Mesenchymal stem cell (in vitro differentiated cells and primary cell): ENCODE results near the gene RC3H2.
"Not testable (repeated sequence)": the region's sequence is repeated elsewhere in the genome, so short reads cannot be mapped to it uniquely, and the experiment has no call there.

Source experiments
- DNase-seq: peaks from one replicate; pipeline ENCODE4 v3.0.0-alpha.2; 2013
- H2AFZ ChIP-seq: one replicate; pipeline ENCODE4 v1.6.1; 2013; ENCODE audit warnings: low read depth, mild to moderate bottlenecking, control low read depth, inconsistent platforms, low read length, moderate library complexity
- H2AK5ac ChIP-seq: 2 replicates; pipeline ENCODE4 v1.6.1; 2013; ENCODE audit warnings: low read length, moderate library complexity, mild to moderate bottlenecking, inconsistent platforms; ENCODE audit not compliant: severe bottlenecking
- H2BK120ac ChIP-seq: one replicate; pipeline ENCODE4 v1.6.1; 2013; ENCODE audit warnings: low read depth, mild to moderate bottlenecking, inconsistent platforms, low read length, moderate library complexity
- H2BK12ac ChIP-seq, 2 experiments: one replicate each; pipeline ENCODE4 v1.6.1; 2013; ENCODE audit warnings: inconsistent platforms in 2 of 2, low read length in 2 of 2, mild to moderate bottlenecking in 2 of 2, moderate library complexity in 2 of 2, control low read depth in 1 of 2
- H2BK15ac ChIP-seq: one replicate; pipeline ENCODE4 v1.6.1; 2013; ENCODE audit warnings: mild to moderate bottlenecking, low read depth, inconsistent platforms; ENCODE audit not compliant: poor library complexity, severe bottlenecking
- H2BK5ac ChIP-seq: 2 replicates; pipeline ENCODE4 v1.6.1; 2013; ENCODE audit warnings: low read depth, mild to moderate bottlenecking, low read length, control low read depth, inconsistent platforms; ENCODE audit not compliant: poor library complexity, severe bottlenecking
- H3K14ac ChIP-seq, 2 experiments: one replicate each; pipeline ENCODE4 v1.6.1; 2013; ENCODE audit warnings: inconsistent platforms in 2 of 2, low read length in 2 of 2, control low read depth in 1 of 2, mild to moderate bottlenecking in 1 of 2, moderate library complexity in 1 of 2
- H3K18ac ChIP-seq, 2 experiments: one replicate each; pipeline ENCODE4 v1.6.1; 2013; ENCODE audit warnings: inconsistent platforms in 2 of 2, low read length in 2 of 2, control low read depth in 1 of 2, low read depth in 1 of 2, mild to moderate bottlenecking in 1 of 2
- H3K23ac ChIP-seq, 2 experiments: one replicate each; pipeline ENCODE4 v1.6.1; 2013; ENCODE audit warnings: inconsistent platforms in 2 of 2, low read length in 2 of 2, mild to moderate bottlenecking in 2 of 2, moderate library complexity in 2 of 2, control low read depth in 1 of 2
- H3K27ac ChIP-seq: 2 replicates; pipeline ENCODE4 v1.5.1; 2013; ENCODE audit warnings: mild to moderate bottlenecking, moderate library complexity, low read length, control low read depth, inconsistent platforms; ENCODE audit not compliant: poor library complexity, severe bottlenecking
- H3K27me3 ChIP-seq, 2 experiments: 2 replicates each; pipeline versions ENCODE4 v1.6.1 to v1.7.0; 2013; ENCODE audit warnings: low read length in 2 of 2, mild to moderate bottlenecking in 2 of 2, moderate library complexity in 2 of 2, control low read depth in 1 of 2, inconsistent platforms in 1 of 2; ENCODE audit not compliant: control insufficient read depth in 1 of 2, insufficient read depth in 1 of 2
- H3K36me3 ChIP-seq, 2 experiments: 2 replicates each; pipeline versions ENCODE4 v1.6.1 to v1.7.0; 2013; ENCODE audit warnings: low read length in 2 of 2, control low read depth in 1 of 2, inconsistent platforms in 1 of 2, low read depth in 1 of 2, mild to moderate bottlenecking in 1 of 2; ENCODE audit not compliant: insufficient read depth in 2 of 2, control insufficient read depth in 1 of 2
- H3K4ac ChIP-seq, 2 experiments: one replicate each; pipeline ENCODE4 v1.6.1; 2013; ENCODE audit warnings: inconsistent platforms in 2 of 2, low read length in 2 of 2, mild to moderate bottlenecking in 2 of 2, moderate library complexity in 2 of 2, control low read depth in 1 of 2, low read depth in 1 of 2
- H3K4me1 ChIP-seq: 2 replicates; pipeline ENCODE4 v1.6.1; 2013; ENCODE audit warnings: low read depth, low read length, control low read depth; ENCODE audit not compliant: control insufficient read depth, insufficient read depth
- H3K4me2 ChIP-seq: 2 replicates; pipeline ENCODE4 v1.6.1; 2013; ENCODE audit warnings: low read length, mild to moderate bottlenecking, inconsistent platforms; ENCODE audit not compliant: poor library complexity, severe bottlenecking
- H3K4me3 ChIP-seq, 2 experiments: 2 replicates each; pipeline versions ENCODE4 v1.5.1 to v1.7.0; 2013; ENCODE audit warnings: low read length in 2 of 2, mild to moderate bottlenecking in 2 of 2, control low read depth in 1 of 2, low read depth in 1 of 2; ENCODE audit not compliant: insufficient read depth in 1 of 2
- H3K79me1 ChIP-seq: replicated peaks from 2 replicates; pipeline ENCODE4 v1.6.1; 2013; ENCODE audit warnings: mild to moderate bottlenecking, control low read depth, low read length, inconsistent platforms; ENCODE audit not compliant: poor library complexity, severe bottlenecking
- H3K9ac ChIP-seq: 2 replicates; pipeline ENCODE4 v1.7.0; 2013; ENCODE audit warnings: mild to moderate bottlenecking, low read length, moderate library complexity
- H3K9me3 ChIP-seq: 2 replicates; pipeline ENCODE4 v1.7.0; 2013; ENCODE audit warnings: mild to moderate bottlenecking, low read length; ENCODE audit not compliant: control insufficient read depth
- H4K8ac ChIP-seq: one replicate; pipeline ENCODE4 v1.6.1; 2013; ENCODE audit warnings: inconsistent platforms, mild to moderate bottlenecking, low read length, moderate library complexity
- H4K91ac ChIP-seq: one replicate; pipeline ENCODE4 v1.6.1; 2013; ENCODE audit warnings: mild to moderate bottlenecking, low read length, inconsistent platforms
- WGBS: methylation state at CpG from one replicate; pipeline ENCODE4 v1.1.7; 2013; ENCODE audit warnings: mixed read lengths; 5-methylcytosine and 5-hydroxymethylcytosine counted together

Gene RC3H2

DNA sequence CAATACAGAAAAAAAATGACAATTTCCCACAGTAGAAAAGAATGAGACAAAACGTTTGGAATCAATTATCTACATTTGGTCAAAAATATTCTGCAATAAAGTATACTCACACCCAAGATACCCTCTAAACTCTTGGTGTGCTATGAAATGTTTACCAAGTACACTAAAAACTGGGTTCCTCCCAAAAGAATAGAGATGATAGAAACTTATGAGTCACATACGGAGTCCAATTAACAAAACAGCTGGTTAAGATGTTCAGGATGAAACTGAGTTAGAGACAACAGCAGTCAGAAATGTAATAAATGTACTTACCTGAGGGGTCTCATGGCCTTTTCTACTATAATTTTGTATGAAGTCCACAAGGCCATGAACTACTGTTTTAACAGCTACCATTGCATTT lies 25.7 kb downstream of the RC3H2 start:
- Histone ChIP-seq H3K27me3 (no peaks in the 10 kb centered on the region), H2BK120ac (no peak overlapping the region), H3K27ac (no peak overlapping the region), H2AK5ac (no peak overlapping the region), H4K8ac (no peak overlapping the region), H2AFZ (no peak overlapping the region), H2BK15ac (no peak overlapping the region), H4K91ac (no peak overlapping the region), H3K9ac (no peak overlapping the region), H3K18ac (no peak overlapping the region), H2BK5ac (no peak overlapping the region), H3K79me1 (peaks cover 14% of the 10 kb centered on the region), H3K23ac (no peak overlapping the region), H3K14ac (no peak overlapping the region), H3K4me2 (no peak overlapping the region), H3K4me1 (no peaks in the 10 kb centered on the region), H2BK12ac (no peak overlapping the region), H3K36me3 (peaks cover 37 to 95% of the 10 kb centered on the region in 2 experiments), H3K4ac (no peak overlapping the region), H3K9me3 (no peaks in the 10 kb centered on the region), H3K4me3 (no peak overlapping the region)
- 100% methylated on average over 1 of the region's 2 CpGs for WGBS
- DNase-seq, result no peak

DNA sequence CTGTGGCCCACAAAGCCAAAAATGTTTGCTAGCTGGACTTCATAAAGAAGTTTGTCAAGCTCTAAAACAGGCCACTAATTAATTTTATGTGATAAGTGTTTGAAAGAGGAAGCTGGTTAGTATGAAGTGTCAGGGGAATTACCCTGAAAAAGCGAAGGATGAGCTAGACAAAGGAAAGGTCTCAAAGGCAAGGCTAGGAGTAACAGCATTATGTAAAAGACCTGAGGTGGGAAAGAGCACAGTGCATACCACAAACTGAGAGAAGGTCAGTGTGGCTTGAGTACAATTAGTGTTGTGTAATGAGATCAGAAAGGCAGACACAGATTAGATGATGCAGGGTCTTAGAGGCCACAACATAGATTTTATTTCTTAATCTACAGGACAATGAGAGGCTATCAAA lies 29.6 kb downstream of the RC3H2 start:
- 92% methylated on average over 1 of the region's 1 CpG for WGBS
- Histone ChIP-seq H3K27me3 (no peaks in the 10 kb centered on the region), H3K9me3 (no peaks in the 10 kb centered on the region), H4K8ac (no peak overlapping the region), H3K14ac (no peak overlapping the region), H3K23ac (no peak overlapping the region), H3K4ac (no peak overlapping the region), H3K4me2 (no peak overlapping the region), H4K91ac (no peak overlapping the region), H2BK12ac (no peak overlapping the region), H3K4me1 (no peaks in the 10 kb centered on the region), H2AFZ (no peak overlapping the region), H3K36me3 (peaks cover 33 to 91% of the 10 kb centered on the region in 2 experiments), H3K18ac (no peak overlapping the region), H2BK120ac (no peak overlapping the region), H3K9ac (no peak overlapping the region), H2BK5ac (no peak overlapping the region), H2AK5ac (no peak overlapping the region), H3K79me1 (peaks cover 12% of the 10 kb centered on the region), H2BK15ac (no peak overlapping the region), H3K4me3 (no peak overlapping the region), H3K27ac (no peak overlapping the region)
- no peak for DNase-seq

DNA sequence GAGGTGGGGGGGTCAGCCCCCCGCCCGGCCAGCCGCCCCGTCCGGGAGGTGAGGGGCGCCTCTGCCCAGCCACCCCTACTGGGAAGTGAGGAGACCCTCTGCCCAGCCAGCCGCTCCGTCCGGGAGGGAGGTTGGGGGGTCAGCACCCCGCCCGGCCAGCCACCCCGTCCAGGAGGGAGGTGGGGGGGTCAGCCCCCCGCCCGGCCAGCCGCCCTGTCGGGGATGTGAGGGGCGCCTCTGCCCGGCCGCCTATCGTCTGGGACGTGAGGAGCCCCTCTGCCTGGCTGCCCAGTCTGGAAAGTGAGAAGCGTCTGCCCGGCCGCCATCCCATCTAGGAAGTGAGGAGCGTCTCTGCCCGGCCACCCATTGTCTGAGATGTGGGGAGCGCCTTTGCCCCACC lies 37.9 kb downstream of the RC3H2 start:
- not testable (repeated sequence) for H2BK12ac ChIP-seq, H3K23ac ChIP-seq, H2BK5ac ChIP-seq, H4K8ac ChIP-seq, H2BK120ac ChIP-seq, H3K4me2 ChIP-seq, H3K27ac ChIP-seq, H2AFZ ChIP-seq, H2BK15ac ChIP-seq, H3K79me1 ChIP-seq, H3K4me1 ChIP-seq, H3K14ac ChIP-seq, DNase-seq, H3K27me3 ChIP-seq, H3K9ac ChIP-seq, H3K4ac ChIP-seq, H3K18ac ChIP-seq, H3K4me3 ChIP-seq, H2AK5ac ChIP-seq, H3K9me3 ChIP-seq, H4K91ac ChIP-seq
- peaks cover 7 to 55% of the 10 kb centered on the region in 2 experiments for H3K36me3 ChIP-seq
- WGBS, result no CpG with 5 or more reads among the region's 27 CpGs

GRCh38 chr9:122866079-122866478 lies 39.1 kb downstream of the RC3H2 start:
- peaks cover 2% of the 10 kb centered on the region for H3K79me1 ChIP-seq
- H2AK5ac ChIP-seq, result no peak overlapping the region
- H2BK15ac ChIP-seq, result no peak overlapping the region
- no peak overlapping the region for H3K4me2 ChIP-seq
- H3K18ac ChIP-seq, result no peak overlapping the region
- H2BK5ac ChIP-seq, result no peak overlapping the region
- no peak overlapping the region for H2BK12ac ChIP-seq
- no peaks in the 10 kb centered on the region for H3K27me3 ChIP-seq
- no peak overlapping the region for H3K9ac ChIP-seq
- H3K4me3 ChIP-seq, result no peak overlapping the region
- no peak overlapping the region for H2AFZ ChIP-seq
- no peak for DNase-seq
- no peak overlapping the region for H4K91ac ChIP-seq
- no peaks in the 10 kb centered on the region for H3K9me3 ChIP-seq
- H3K14ac ChIP-seq, result no peak overlapping the region
- H3K36me3 ChIP-seq, result peaks cover 7 to 59% of the 10 kb centered on the region in 2 experiments
- no CpG with 5 or more reads among the region's 5 CpGs for WGBS
- H2BK120ac ChIP-seq, result no peak overlapping the region
- no peak overlapping the region for H3K4ac ChIP-seq
- H3K4me1 ChIP-seq, result no peaks in the 10 kb centered on the region
- no peak overlapping the region for H3K27ac ChIP-seq
- H3K23ac ChIP-seq, result no peak overlapping the region
- H4K8ac ChIP-seq, result no peak overlapping the region
